HG02623 (cell line): ENCODE measurements around the gene TAS2R31.

Source experiments
- ATAC-seq: cut with Tn5 transposase; IDR thresholded peaks from one replicate; pipeline ENCODE4 v1.9.1; 2021; ENCODE audit warnings: moderate library complexity; ENCODE audit not compliant: unreplicated experiment

Gene TAS2R31

GRCh38 chr12:11007608-11008007 is 23.6 kb downstream of the TAS2R31 start:
- no peak for ATAC-seq

GRCh38 chr12:10998204-10998603 is 33.0 kb downstream of the TAS2R31 start, which contains the start of gene TAS2R20:
TSS of gene TAS2R20 (minus strand) at chr12:10998304. CDS start at chr12:10997875, 429 bp downstream.
- no peak for ATAC-seq

GRCh38 chr12:10994307-10994706 is 36.9 kb downstream of the TAS2R31 start:
- no peak for ATAC-seq

GRCh38 chr12:10989107-10989506 is 42.1 kb downstream of the TAS2R31 start:
- no peak for ATAC-seq

- no peak for ATAC-seq
These were observed 44.4 kb downstream of the TAS2R31 start, which contains the start of gene TAS2R50 for GRCh38 chr12:10986812-10987211. TSS of gene TAS2R50 (minus strand) at chr12:10986912. CDS start at chr12:10986860, 52 bp downstream.

GRCh38 chr12:10982244-10982643 is 49.0 kb downstream of the TAS2R31 start:
- no peak for ATAC-seq
